NT2/D1 (cell line): Measurements from ENCODE around the gene NPFF.

ENCODE experiments used
- SUZ12 ChIP-seq: IDR thresholded peaks from 2 replicates; pipeline ENCODE4 v1.6.1; 2011; ENCODE audit not compliant: insufficient read length, insufficient read depth; ENCODE audit errors: extremely low read depth
- ZNF274 ChIP-seq: IDR thresholded peaks from 2 replicates; pipeline ENCODE4 v1.6.1; 2011; ENCODE audit warnings: mild to moderate bottlenecking, low read depth, low read length

- no peak for TF ChIP-seq ZNF274
- no peak for TF ChIP-seq SUZ12
Observed at GRCh38 chr12:53480491-53481442, 26.5 kb downstream of the NPFF start.
